ENCODE measurements around the gene CCER1. TPM values are rescaled to one million over a fixed set of nuclear protein-coding genes. Genes with fewer than 3 reads are reported as not detected.
A peak's percentile ranks its signal among the peaks of the same experiment; 100 is the strongest.
"Not testable (repeated sequence)": the region's sequence is repeated elsewhere in the genome, so short reads cannot be mapped to it uniquely, and the experiment has no call there.

The CCER1 gene
- total RNA-seq, 1 donor from 2014 or later, result not detected

DNA sequence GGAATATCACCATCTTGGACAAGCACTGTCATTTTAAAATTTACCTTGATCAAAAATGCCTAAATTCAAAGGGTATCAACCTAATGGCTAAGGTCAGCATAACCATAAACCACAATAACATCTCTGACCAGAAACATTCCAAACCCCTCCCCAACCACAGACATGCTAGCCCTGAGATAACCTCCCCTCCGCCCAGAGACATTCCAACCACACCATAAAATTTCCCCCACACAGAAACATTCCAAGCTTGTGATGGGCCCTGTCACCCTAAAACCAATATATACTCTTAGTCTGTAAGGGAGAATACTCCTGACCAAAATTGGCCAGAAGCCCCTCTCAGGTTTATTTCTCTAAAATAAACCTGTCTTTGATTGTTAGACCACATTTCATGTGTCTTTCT is 32.1 kb upstream of the CCER1 start:
- H3K27me3 ChIP-seq (ENCODE audit: low read depth), result no peaks in the 10 kb centered on the region
- intact Hi-C loops (cut with micrococcal nuclease), result no loop called here
- no peaks in the 10 kb centered on the region for H3K4me1 ChIP-seq
- TF ChIP-seq CTCF (IDR thresholded peaks at IDR 0.05; ENCODE audit: borderline replicate concordance), result no peak
- no peak overlapping the region for H3K4me3 ChIP-seq
- H3K36me3 ChIP-seq, result no peaks in the 10 kb centered on the region
- no peak overlapping the region for H3K27ac ChIP-seq (replicated peaks)
- DNase-seq, result no peak
- H3K9me3 ChIP-seq (replicated peaks), result peaks cover 15% of the 10 kb centered on the region

DNA sequence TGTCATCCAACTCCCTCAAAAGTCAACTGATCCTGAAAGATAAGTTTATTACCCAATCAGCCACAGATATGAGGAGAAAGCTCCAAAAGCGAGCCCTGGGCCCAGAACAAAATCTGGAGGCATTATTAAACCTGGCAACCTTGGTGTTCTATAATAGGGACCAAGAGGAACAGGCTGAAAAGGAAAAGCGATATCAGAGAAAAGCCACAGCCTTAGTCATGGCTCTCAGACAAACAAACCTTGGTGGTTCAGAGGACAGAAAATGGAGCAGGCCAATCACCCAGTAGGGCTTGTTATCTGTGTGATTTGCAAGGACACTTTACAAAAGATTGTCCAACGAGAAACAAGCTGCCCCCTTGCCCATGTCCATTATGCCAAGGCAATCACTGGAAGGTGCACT is 30.4 kb upstream of the CCER1 start:
- H3K4me1 ChIP-seq; H3K27me3 ChIP-seq (ENCODE audit: low read depth); DNase-seq; intact Hi-C loops (cut with micrococcal nuclease); H3K4me3 ChIP-seq; H3K27ac ChIP-seq (replicated peaks); H3K36me3 ChIP-seq: not testable (repeated sequence)
- peaks cover 15% of the 10 kb centered on the region for H3K9me3 ChIP-seq (replicated peaks)

- H3K27ac ChIP-seq (replicated peaks), result no peak overlapping the region
- H3K36me3 ChIP-seq, result no peaks in the 10 kb centered on the region
- DNase-seq, result no peak
- TF ChIP-seq CTCF (IDR thresholded peaks at IDR 0.05; ENCODE audit: borderline replicate concordance), result no peak
- H3K27me3 ChIP-seq (ENCODE audit: low read depth), result no peaks in the 10 kb centered on the region
- peaks cover 15% of the 10 kb centered on the region for H3K9me3 ChIP-seq (replicated peaks)
- no peaks in the 10 kb centered on the region for H3K4me1 ChIP-seq
- intact Hi-C loops (cut with micrococcal nuclease), result no loop called here
- no peak overlapping the region for H3K4me3 ChIP-seq
Observed at GRCh38 chr12:90984114-90984513, 29.1 kb upstream of the CCER1 start.

- Histone ChIP-seq H3K27ac (replicated peaks) (no peak overlapping the region), H3K4me3 (no peak overlapping the region), H3K4me1 (no peaks in the 10 kb centered on the region), H3K9me3 (replicated peaks) (peaks cover 15% of the 10 kb centered on the region), H3K36me3 (no peaks in the 10 kb centered on the region), H3K27me3 (ENCODE audit: low read depth) (no peaks in the 10 kb centered on the region)
- intact Hi-C loops (cut with micrococcal nuclease), result no loop called here
- no peak for DNase-seq
- no peak for TF ChIP-seq CTCF (IDR thresholded peaks at IDR 0.05; ENCODE audit: borderline replicate concordance)
Observed at GRCh38 chr12:90982170-90982569, 27.2 kb upstream of the CCER1 start.

DNA sequence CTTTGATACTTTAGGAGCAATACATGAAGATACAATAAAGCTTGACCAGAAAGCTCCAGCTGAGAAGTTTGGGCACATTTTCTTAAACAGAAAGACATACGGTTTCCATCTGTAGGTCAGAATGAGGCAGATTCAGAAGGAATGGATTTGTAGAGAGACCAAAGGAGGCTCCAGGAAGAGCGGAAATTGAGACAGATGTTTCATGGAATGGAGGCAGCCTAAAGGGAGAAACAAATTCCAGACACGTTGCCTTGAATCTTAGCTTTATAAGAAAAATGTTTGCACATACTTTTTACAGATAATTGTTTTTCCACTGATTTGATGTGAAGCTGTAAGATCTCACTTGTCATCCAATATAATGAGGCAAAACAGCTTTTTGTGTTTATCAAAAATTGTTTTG is 25.0 kb upstream of the CCER1 start:
- H3K36me3 ChIP-seq, result no peaks in the 10 kb centered on the region
- H3K9me3 ChIP-seq (replicated peaks), result peaks cover 8% of the 10 kb centered on the region
- H3K27me3 ChIP-seq (ENCODE audit: low read depth), result no peaks in the 10 kb centered on the region
- TF ChIP-seq CTCF (IDR thresholded peaks at IDR 0.05; ENCODE audit: borderline replicate concordance), result no peak
- H3K4me1 ChIP-seq, result no peaks in the 10 kb centered on the region
- DNase-seq, result no peak
- H3K4me3 ChIP-seq, result no peak overlapping the region
- peak overlapping the region; percentile 57 for H3K27ac ChIP-seq (replicated peaks)
- intact Hi-C loops (cut with micrococcal nuclease), result loop anchor here (10.0 kb wide), 1 partner anchor 355 kb away; no protein-coding TSS in a partner anchor

DNA sequence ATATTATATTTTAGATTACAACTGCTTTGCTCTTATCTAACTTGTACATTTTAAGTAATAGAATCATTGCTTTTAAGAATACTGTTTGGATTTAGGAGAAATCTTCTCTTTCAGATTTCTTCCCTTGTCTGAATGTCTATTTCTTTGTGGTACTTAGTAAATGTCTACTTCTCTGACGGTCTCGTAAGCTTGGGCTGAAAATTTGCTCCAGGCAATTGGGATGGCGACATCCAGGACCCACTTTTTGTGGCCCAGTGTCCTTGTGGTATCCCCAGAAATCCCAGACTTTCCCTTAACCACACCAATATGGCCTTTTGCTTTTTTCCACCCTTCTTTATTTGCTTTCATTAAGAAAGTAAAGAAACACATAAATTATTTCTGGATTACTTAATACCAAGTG is 24.0 kb upstream of the CCER1 start:
- Histone ChIP-seq H3K27me3 (ENCODE audit: low read depth) (no peaks in the 10 kb centered on the region), H3K9me3 (replicated peaks) (peaks cover 8% of the 10 kb centered on the region), H3K36me3 (no peaks in the 10 kb centered on the region), H3K27ac (replicated peaks) (peak overlapping the region; percentile 57), H3K4me1 (no peaks in the 10 kb centered on the region), H3K4me3 (no peak overlapping the region)
- no peak for DNase-seq
- TF ChIP-seq CTCF (IDR thresholded peaks at IDR 0.05; ENCODE audit: borderline replicate concordance), result no peak
- intact Hi-C loops (cut with micrococcal nuclease), result loop anchor here (10.0 kb wide), 1 partner anchor 356 kb away; no protein-coding TSS in a partner anchor
